K562 (cell line): ENCODE measurements around the gene SNX27. TPM values are rescaled to one million over a fixed set of nuclear protein-coding genes. Genes with fewer than 3 reads are reported as not detected.

Experiments used
- ATAC-seq: fragments of 200-7000 bp; cut with Tn5 transposase; 3 replicates; pipeline ENCODE4 v1.9.1; 2020; ENCODE audit warnings: moderate library complexity
- BruUV-seq: library from RNA; stranded (reverse); fragments of 400-500 nt; replicated peaks from 2 replicates; lab custom pipeline; 2021; lab: Mats Ljungman, UMichigan
- CTCF ChIA-PET: fragments of 300-600 bp; formaldehyde crosslinking; extraction: SDS; loops from one replicate; lab custom pipeline; 2021; ENCODE audit warnings: low intra/inter-chr PET ratio; lab: Yijun Ruan, JAX
- POLR2A ChIA-PET: fragments of 300-600, 350-650 bp; sonication (Branson Sonifier 250); formaldehyde crosslinking; extraction: SDS; loops from one replicate; lab custom pipeline; 2021; ENCODE audit warnings: antibody characterized with exemption, inconsistent platforms; lab: Yijun Ruan, JAX
- DNase-seq, 4 experiments: peaks; one replicate each; pipeline versions ENCODE4 v3.0.0 to v3.0.0-alpha.2; 2011 to 2018; ENCODE audit warnings: low spot score in 3 of 4, mixed read lengths in 3 of 4; ENCODE audit errors: extremely low read depth in 1 of 4
- FAIRE-seq: peaks from 2 replicates; lab custom pipeline; 2011; peaks lifted over from hg19 to GRCh38; lab: Jason Lieb, UNC
- H2AFZ ChIP-seq: 2 replicates; pipeline ENCODE4 v1.6.0; 2011; ENCODE audit warnings: low read depth, low read length, control low read depth, inconsistent platforms
- H3K27ac ChIP-seq: fragments of 200-600 bp; 3 replicates; pipeline ENCODE4 v1.8.0; 2011; ENCODE audit warnings: low read depth, mild to moderate bottlenecking, control low read depth, inconsistent platforms, low read length, moderate library complexity, mixed read lengths; ENCODE audit errors: extremely low read depth
- H3K27me3 ChIP-seq, 2 experiments: fragments of 300-600 bp in 1 of 2; 2 replicates in 1 of 2; 3 replicates in 1 of 2; pipeline versions ENCODE4 v1.6.0 to v1.8.0; 2011; ENCODE audit warnings: inconsistent platforms in 2 of 2, low read length in 2 of 2, mild to moderate bottlenecking in 1 of 2, mixed read lengths in 1 of 2, moderate library complexity in 1 of 2; ENCODE audit not compliant: control insufficient read depth in 2 of 2, insufficient read depth in 2 of 2
- H3K36me3 ChIP-seq: fragments of 300-600 bp; 3 replicates; pipeline ENCODE4 v1.8.0; 2011; ENCODE audit warnings: mild to moderate bottlenecking, low read length, inconsistent platforms; ENCODE audit not compliant: control insufficient read depth, insufficient read depth
- H3K4me1 ChIP-seq, 2 experiments: fragments of 200-600 bp in 1 of 2; replicated peaks in 1 of 2; 2 replicates in 1 of 2; 3 replicates in 1 of 2; pipeline versions ENCODE4 v1.5.1 to v1.8.0; 2011; ENCODE audit warnings: inconsistent platforms in 2 of 2, low read length in 2 of 2, mild to moderate bottlenecking in 1 of 2, mixed read lengths in 1 of 2, moderate library complexity in 1 of 2; ENCODE audit not compliant: control insufficient read depth in 2 of 2, insufficient read depth in 2 of 2
- H3K4me2 ChIP-seq: 2 replicates; pipeline ENCODE4 v1.6.1; 2011; ENCODE audit warnings: low read length, control low read depth, inconsistent platforms, mixed read lengths; ENCODE audit not compliant: insufficient read depth
- H3K4me3 ChIP-seq: fragments of 200-600 bp; sonication (generic), shearing (Covaris generic); 2 replicates; pipeline ENCODE4 v1.5.1; 2016; ENCODE audit warnings: control low read depth, inconsistent platforms
- H3K79me2 ChIP-seq: fragments of 200-600 bp; 3 replicates; pipeline ENCODE4 v1.8.0; 2011; ENCODE audit warnings: low read length, inconsistent platforms; ENCODE audit not compliant: control insufficient read depth, insufficient read depth
- H3K9ac ChIP-seq, 2 experiments: 2 replicates each; pipeline versions ENCODE4 v1.6.0 to v1.6.1; 2011; ENCODE audit warnings: low read depth in 2 of 2, low read length in 2 of 2, control low read depth in 1 of 2, inconsistent platforms in 1 of 2, mild to moderate bottlenecking in 1 of 2, mixed read lengths in 1 of 2; ENCODE audit not compliant: insufficient read depth in 1 of 2
- H3K9me1 ChIP-seq: one replicate; pipeline ENCODE4 v1.6.0; 2011; ENCODE audit warnings: inconsistent platforms, mild to moderate bottlenecking, low read length, moderate library complexity; ENCODE audit not compliant: control insufficient read depth, insufficient read depth
- H3K9me3 ChIP-seq: replicated peaks from 2 replicates; pipeline ENCODE4 v1.5.1; 2011; ENCODE audit warnings: low read depth, low read length, inconsistent platforms; ENCODE audit not compliant: control insufficient read depth, insufficient read depth
- H4K20me1 ChIP-seq: replicated peaks from 2 replicates; pipeline ENCODE4 v1.6.1; 2011; ENCODE audit warnings: low read length, inconsistent platforms, mixed read lengths; ENCODE audit not compliant: control insufficient read depth, insufficient read depth
- PRDM10 ChIP-seq: fragments of 450-650 bp; IDR thresholded peaks from 2 replicates; pipeline ENCODE4 v1.6.1; 2018; ENCODE audit not compliant: partially characterized antibody
- ZNF780A ChIP-seq: fragments of 250-450 bp; sonication (Bioruptor Pico); IDR thresholded peaks from 2 replicates; pipeline ENCODE4 v1.5.0; 2021; ENCODE audit warnings: mild to moderate bottlenecking
- WGBS: fragments of 100-300 bp; shearing (Covaris generic); methylation state at CpG from one replicate; pipeline ENCODE4 v1.1.6; 2016; ENCODE audit warnings: low coverage, mixed read lengths; ENCODE audit not compliant: insufficient coverage; ENCODE audit errors: missing lambda C conversion rate; 5-methylcytosine and 5-hydroxymethylcytosine counted together
- in situ Hi-C: fragments of 300-500 bp; cut with MboI; formaldehyde crosslinking; loops from 4 replicates; pipeline ENCODE4 v1.15.0; 2018; ENCODE audit warnings: inconsistent platforms, mixed read lengths
- intact Hi-C: fragments of 100-400 bp; cut with micrococcal nuclease; formaldehyde crosslinking; loops from 2 replicates; pipeline ENCODE4 v1.14.2; 2022
- polyA plus RNA-seq, 8 experiments: library from polyadenylated mRNA; depleted of rRNA in 4 of 8; stranded (reverse) in 5 of 8; unstranded in 3 of 8; fragments of >200 nt; fragmentation: Nextera tagmentation in 2 of 8; fragmentation: Illumina TruSeq in 1 of 8; extraction: Ambion mirVana in 2 of 8; extraction: Trizol in 1 of 8; gene quantifications; 2 replicates each; pipeline versions ENCODE4 v1.2.1 to v1.2.3, GENCODE V29; 2011 to 2014; ENCODE audit warnings: inconsistent platforms in 1 of 8, missing spikeins in 1 of 8
- total RNA-seq, 7 experiments: library from RNA; depleted of rRNA in 6 of 7; stranded (reverse); fragments of >200 nt in 6 of 7; fragmentation: Illumina TruSeq in 2 of 7; extraction: Trizol in 2 of 7; gene quantifications; 2 replicates each; pipeline versions ENCODE4 v1.2.1 to v1.2.3, GENCODE V29; 2011 to 2021; ENCODE audit warnings: low replicate concordance in 1 of 7

Gene SNX27
- total and polyA plus RNA-seq, 9 of the 15 experiments (the other 6 are each of a cell fraction or from before 2014, with no cell fraction given) = 4.5 to 18.7 (median 10.1) TPM

GRCh38 chr1:151729157-151729965 lies 117.5 kb downstream of the SNX27 start:
- no peak overlapping the region for H3K9ac ChIP-seq
- H3K79me2 ChIP-seq = no peaks in the 10 kb centered on the region
- no peaks in the 10 kb centered on the region for H3K4me1 ChIP-seq
- H3K4me3 ChIP-seq = no peak overlapping the region
- 1% methylated on average over 10 of the region's 10 CpGs for WGBS
- H3K36me3 ChIP-seq = no peaks in the 10 kb centered on the region
- no peak for DNase-seq
- H3K27me3 ChIP-seq = peaks cover 63 to 75% of the 10 kb centered on the region in 2 experiments
- no peak for FAIRE-seq
- 0 out of 2 replicates have a peak, but pooled peaks cover 2% of the 10 kb centered on the region for H3K9me3 ChIP-seq
- BruUV-seq = no TSS peak
- H3K4me2 ChIP-seq = no peak overlapping the region
- in situ Hi-C loops (no loop called here), intact Hi-C loops (no loop called here)
- H2AFZ ChIP-seq = no peak overlapping the region
- CTCF ChIA-PET = no interaction called here
- ATAC-seq = no peak
- POLR2A ChIA-PET = interaction anchor here (0.7 to 2.6 kb wide), 2 partner anchors 10 to 14 kb away, joined by 3 to 7 read pairs; no protein-coding TSS in a partner anchor
- no peaks in the 10 kb centered on the region for H3K9me1 ChIP-seq
- no peak overlapping the region for H3K27ac ChIP-seq
- TF ChIP-seq PRDM10 (peak; percentile 73), ZNF780A (CRISPR knock-in tag) (no peak)
- no peaks in the 10 kb centered on the region for H4K20me1 ChIP-seq
